ENCODE data around the gene TAF1A.

Gene TAF1A

GRCh38 chr1:222596696-222597095, 7.0 kb upstream of the TAF1A start:
- TF ChIP-seq, protein P1, sequence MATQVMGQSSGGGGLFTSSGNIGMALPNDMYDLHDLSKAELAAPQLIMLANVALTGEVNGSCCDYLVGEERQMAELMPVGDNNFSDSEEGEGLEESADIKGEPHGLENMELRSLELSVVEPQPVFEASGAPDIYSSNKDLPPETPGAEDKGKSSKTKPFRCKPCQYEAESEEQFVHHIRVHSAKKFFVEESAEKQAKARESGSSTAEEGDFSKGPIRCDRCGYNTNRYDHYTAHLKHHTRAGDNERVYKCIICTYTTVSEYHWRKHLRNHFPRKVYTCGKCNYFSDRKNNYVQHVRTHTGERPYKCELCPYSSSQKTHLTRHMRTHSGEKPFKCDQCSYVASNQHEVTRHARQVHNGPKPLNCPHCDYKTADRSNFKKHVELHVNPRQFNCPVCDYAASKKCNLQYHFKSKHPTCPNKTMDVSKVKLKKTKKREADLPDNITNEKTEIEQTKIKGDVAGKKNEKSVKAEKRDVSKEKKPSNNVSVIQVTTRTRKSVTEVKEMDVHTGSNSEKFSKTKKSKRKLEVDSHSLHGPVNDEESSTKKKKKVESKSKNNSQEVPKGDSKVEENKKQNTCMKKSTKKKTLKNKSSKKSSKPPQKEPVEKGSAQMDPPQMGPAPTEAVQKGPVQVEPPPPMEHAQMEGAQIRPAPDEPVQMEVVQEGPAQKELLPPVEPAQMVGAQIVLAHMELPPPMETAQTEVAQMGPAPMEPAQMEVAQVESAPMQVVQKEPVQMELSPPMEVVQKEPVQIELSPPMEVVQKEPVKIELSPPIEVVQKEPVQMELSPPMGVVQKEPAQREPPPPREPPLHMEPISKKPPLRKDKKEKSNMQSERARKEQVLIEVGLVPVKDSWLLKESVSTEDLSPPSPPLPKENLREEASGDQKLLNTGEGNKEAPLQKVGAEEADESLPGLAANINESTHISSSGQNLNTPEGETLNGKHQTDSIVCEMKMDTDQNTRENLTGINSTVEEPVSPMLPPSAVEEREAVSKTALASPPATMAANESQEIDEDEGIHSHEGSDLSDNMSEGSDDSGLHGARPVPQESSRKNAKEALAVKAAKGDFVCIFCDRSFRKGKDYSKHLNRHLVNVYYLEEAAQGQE (IDR thresholded peaks at IDR 0.05; ENCODE audit: insufficient read depth in 1 of 2, low read depth in 2 of 2, low read length in 2 of 2), result no peak
- TF ChIP-seq SIN3A (IDR thresholded peaks at IDR 0.05; ENCODE audit: borderline replicate concordance, insufficient read depth, low read length), result no peak
- TF ChIP-seq POLR2AphosphoS5 (IDR thresholded peaks at IDR 0.05; ENCODE audit: low read depth, low read length), result no peak
- TF ChIP-seq TAF1 (IDR thresholded peaks at IDR 0.05; ENCODE audit: borderline replicate concordance, insufficient read depth, low read length), result no peak
- no peak for TF ChIP-seq FOXP2 (optimal IDR thresholded peaks at IDR 0.05; ENCODE audit: borderline replicate concordance, extremely low read depth, extremely low read length, insufficient read depth)

DNA sequence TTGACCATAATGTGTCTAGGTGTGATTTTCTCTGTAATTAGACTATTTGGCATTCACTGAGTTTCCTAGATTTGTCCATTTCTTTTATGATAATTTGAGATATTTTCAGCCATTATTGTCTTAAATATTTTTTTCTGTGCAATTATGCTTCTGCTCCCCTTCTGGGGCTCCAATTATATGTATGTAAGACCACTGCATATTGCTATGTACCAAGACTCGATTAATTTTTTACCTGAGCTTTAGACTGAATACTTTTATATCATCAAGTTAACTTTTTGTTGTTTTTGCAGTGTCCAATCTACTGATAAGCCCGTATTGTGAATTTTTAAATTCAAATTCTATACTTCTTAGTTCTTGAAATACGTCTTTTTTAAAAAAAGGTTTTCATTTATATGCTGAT, 5.1 kb upstream of the TAF1A start:
- TF ChIP-seq TAF1 (IDR thresholded peaks at IDR 0.05; ENCODE audit: borderline replicate concordance, insufficient read depth, low read length), result no peak
- no peak for TF ChIP-seq SIN3A (IDR thresholded peaks at IDR 0.05; ENCODE audit: borderline replicate concordance, insufficient read depth, low read length)
- TF ChIP-seq, protein P1 (IDR thresholded peaks at IDR 0.05; ENCODE audit: insufficient read depth in 1 of 2, low read depth in 2 of 2, low read length in 2 of 2), result no peak

DNA sequence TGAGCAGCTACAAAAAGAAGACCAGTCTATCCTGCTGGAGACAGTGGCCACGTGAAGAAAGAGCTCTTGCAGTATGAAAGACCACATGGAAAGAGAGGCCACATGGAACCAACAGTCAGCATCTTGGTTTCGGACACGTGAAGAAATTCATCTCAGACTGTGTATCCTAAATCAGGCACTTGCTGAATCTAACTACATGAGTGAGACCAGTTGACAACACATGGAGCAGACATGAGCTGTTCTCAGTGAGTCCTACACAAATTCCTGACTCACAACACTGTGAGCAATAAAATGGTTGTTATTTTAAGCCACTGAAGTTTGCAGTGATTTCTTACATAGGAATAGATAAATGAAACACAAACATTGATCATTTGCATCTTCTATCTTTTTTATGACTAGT, 2.4 kb upstream of the TAF1A start:
- TF ChIP-seq SIN3A (IDR thresholded peaks at IDR 0.05; ENCODE audit: borderline replicate concordance, insufficient read depth, low read length), result no peak
- TF ChIP-seq POLR2AphosphoS5 (IDR thresholded peaks at IDR 0.05; ENCODE audit: low read depth, low read length), result no peak
- no peak for TF ChIP-seq FOXP2 (optimal IDR thresholded peaks at IDR 0.05; ENCODE audit: borderline replicate concordance, extremely low read depth, extremely low read length, insufficient read depth)

DNA sequence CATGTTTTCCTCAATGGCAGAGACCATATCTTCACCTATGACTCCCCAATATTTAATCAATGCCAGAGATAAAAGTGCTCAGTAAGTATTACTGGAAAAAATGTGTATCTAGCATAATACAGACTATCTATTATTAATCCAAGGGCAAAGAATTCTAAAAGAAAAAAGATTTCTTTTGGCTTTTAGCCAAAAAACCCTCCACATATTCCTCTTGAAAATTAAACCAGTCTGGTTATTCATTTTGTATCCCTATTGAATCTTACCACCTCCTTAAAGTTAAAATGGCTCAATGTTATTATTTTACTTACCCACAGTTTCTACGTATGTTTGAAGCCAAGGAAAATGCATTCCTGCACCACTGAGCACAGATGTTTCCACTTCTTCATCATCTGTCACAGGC, 1.6 kb downstream of the TAF1A start:
- TF ChIP-seq SIN3A (IDR thresholded peaks at IDR 0.05; ENCODE audit: borderline replicate concordance, insufficient read depth, low read length), result no peak
- TF ChIP-seq TAF1 (IDR thresholded peaks at IDR 0.05; ENCODE audit: borderline replicate concordance, insufficient read depth, low read length), result no peak
- TF ChIP-seq POLR2AphosphoS5 (IDR thresholded peaks at IDR 0.05; ENCODE audit: low read depth, low read length), result no peak
- TF ChIP-seq, protein P1 (IDR thresholded peaks at IDR 0.05; ENCODE audit: insufficient read depth in 1 of 2, low read depth in 2 of 2, low read length in 2 of 2), result no peak
- TF ChIP-seq FOXP2 (optimal IDR thresholded peaks at IDR 0.05; ENCODE audit: borderline replicate concordance, extremely low read depth, extremely low read length, insufficient read depth), result no peak

DNA sequence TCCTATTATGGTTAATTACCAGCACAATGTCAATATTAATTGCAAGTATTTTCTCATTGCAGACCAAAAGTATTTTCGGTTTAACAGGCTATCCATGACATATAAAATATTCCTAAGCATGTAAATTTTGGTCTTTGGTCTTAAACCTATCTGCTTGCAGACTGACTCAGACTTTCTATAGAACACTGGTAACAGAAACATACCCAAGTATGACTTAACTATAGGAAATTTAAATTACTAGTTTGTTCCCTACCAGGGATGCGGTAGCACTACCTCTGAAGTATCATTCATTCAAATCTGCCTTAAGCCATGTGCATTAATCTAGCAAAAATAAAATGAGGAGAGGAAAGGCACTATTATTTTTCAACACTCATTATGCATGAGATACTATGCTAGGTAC, 2.9 kb downstream of the TAF1A start:
- TF ChIP-seq POLR2AphosphoS5 (IDR thresholded peaks at IDR 0.05; ENCODE audit: low read depth, low read length) (no peak), FOXP2 (optimal IDR thresholded peaks at IDR 0.05; ENCODE audit: borderline replicate concordance, extremely low read depth, extremely low read length, insufficient read depth) (no peak), SIN3A (IDR thresholded peaks at IDR 0.05; ENCODE audit: borderline replicate concordance, insufficient read depth, low read length) (no peak), TAF1 (IDR thresholded peaks at IDR 0.05; ENCODE audit: borderline replicate concordance, insufficient read depth, low read length) (no peak)
- TF ChIP-seq, protein P1 (IDR thresholded peaks at IDR 0.05; ENCODE audit: insufficient read depth in 1 of 2, low read depth in 2 of 2, low read length in 2 of 2), result no peak

All from PFSK-1 (cell line).